Activated naive CD8-positive, alpha-beta T cell treated with anti-CD3 and anti-CD28 coated beads, Interleukin-2, amount 10 ng/mL, durations not matched to agents 7 days and 5 days (primary cell): ENCODE measurements around the gene RPS8. TPM values are rescaled to one million over a fixed set of nuclear protein-coding genes. Genes with fewer than 3 reads are reported as not detected.

Experiments
- total RNA-seq, 2 experiments: library from RNA; stranded (reverse); gene quantifications; one replicate each; pipeline ENCODE4 v1.2.3, GENCODE V29; 2021

The RPS8 gene
- total RNA-seq, 2 experiments from 2014 or later: 1,522 to 1,548 TPM

Other genes starting within 250 kb of the RPS8 start
- gene TMEM53, start 101.1 kb upstream of the RPS8 start, total RNA-seq: 1 to 10 TPM; 4.2 to 4.7 TPM
- 100 to 1,000 TPM in 1 of 2 experiments, 10 to 100 TPM in 1; 95.7 to 105 TPM for gene ARMH1, start 100.8 kb upstream of the RPS8 start, total RNA-seq
- gene RNU5D-1, start 44.4 kb upstream of the RPS8 start, total RNA-seq: not detected
- 10 to 100 TPM; 76.5 to 87.7 TPM for gene KIF2C, start 35.7 kb upstream of the RPS8 start, total RNA-seq
- 1 to 10 TPM; 1.3 to 1.6 TPM for gene BEST4, start 12.6 kb downstream of the RPS8 start, total RNA-seq
- 10 to 100 TPM; 68.8 to 70.7 TPM for gene PLK3, start 24.8 kb downstream of the RPS8 start, total RNA-seq
- under 1 TPM; 0.43 to 0.97 TPM for gene DYNLT4, start 31.8 kb downstream of the RPS8 start, total RNA-seq
- 1 to 10 TPM; 5.2 to 5.6 TPM for gene BTBD19, start 33.0 kb downstream of the RPS8 start, total RNA-seq
- 1 to 10 TPM; 1.0 to 1.6 TPM for gene PTCH2, start 67.7 kb downstream of the RPS8 start, total RNA-seq
- gene EIF2B3, start 211.1 kb downstream of the RPS8 start, total RNA-seq: 10 to 100 TPM; 22.8 to 23.0 TPM
- 10 to 100 TPM; 44.2 to 44.9 TPM for gene HECTD3, start 235.8 kb downstream of the RPS8 start, total RNA-seq
- gene UROD, start 236.7 kb downstream of the RPS8 start, total RNA-seq: 10 to 100 TPM; 71.7 to 79.2 TPM